Measurements from ENCODE around the gene C2CD2. TPM values are rescaled to one million over a fixed set of nuclear protein-coding genes. Genes with fewer than 3 reads are reported as not detected.
"Not testable (repeated sequence)": the region's sequence is repeated elsewhere in the genome, so short reads cannot be mapped to it uniquely, and the experiment has no call there.

Gene C2CD2
- total RNA-seq, 2 donors from 2014 or later, result 10.4 to 25.4 TPM

GRCh38 chr21:41950941-41951351 lies 2.9 kb downstream of the C2CD2 start:
- Histone ChIP-seq H3K9me3 (no peaks in the 10 kb centered on the region), H3K4me3 (no peak overlapping the region), H3K36me3 (replicated peaks in 1 of 2; ENCODE audit: insufficient read depth in 1 of 2, low read depth in 2 of 2) (no peaks in the 10 kb centered on the region), H3K27ac (no peak overlapping the region), H3K4me1 (peaks cover 37% of the 10 kb centered on the region), H3K27me3 (no peaks in the 10 kb centered on the region)
- intact Hi-C loops (cut with DNase I), result loop anchor here (10.0 kb wide), 2 partner anchors 54 to 56 kb away; no protein-coding TSS in a partner anchor
- DNase-seq (no peak), ATAC-seq (no peak)
- TF ChIP-seq POLR2A (IDR thresholded peaks at IDR 0.05), result no peak
- TF ChIP-seq CTCF (IDR thresholded peaks at IDR 0.05), result no peak
- 87% methylated on average over 4 to 14 of the region's 14 CpGs for WGBS, 2 donors

- intact Hi-C loops (cut with DNase I), result loop anchor here (10.0 kb wide), 2 partner anchors 55 kb away; no protein-coding TSS in a partner anchor
- H3K27me3 ChIP-seq; H3K27ac ChIP-seq; H3K36me3 ChIP-seq (replicated peaks in 1 of 2; ENCODE audit: insufficient read depth in 1 of 2, low read depth in 2 of 2); ATAC-seq; DNase-seq; H3K4me3 ChIP-seq; H3K9me3 ChIP-seq: not testable (repeated sequence)
- H3K4me1 ChIP-seq, result peaks cover 37% of the 10 kb centered on the region
- 89 to 98% methylated on average over 3 of the region's 3 CpGs for WGBS, 2 donors
Observed at GRCh38 chr21:41949631-41950030, 4.2 kb downstream of the C2CD2 start.

- Histone ChIP-seq H3K27me3 (no peaks in the 10 kb centered on the region), H3K36me3 (replicated peaks in 1 of 2; ENCODE audit: insufficient read depth in 1 of 2, low read depth in 2 of 2) (no peaks in the 10 kb centered on the region), H3K4me3 (no peak overlapping the region), H3K9me3 (no peaks in the 10 kb centered on the region), H3K27ac (no peak overlapping the region), H3K4me1 (peaks cover 33% of the 10 kb centered on the region)
- TF ChIP-seq POLR2A (IDR thresholded peaks at IDR 0.05) (no peak), CTCF (IDR thresholded peaks at IDR 0.05) (no peak)
- WGBS, 2 donors, result 93 to 100% methylated on average over 4 to 11 of the region's 11 CpGs
- ATAC-seq (no peak), DNase-seq (no peak)
- intact Hi-C loops (cut with DNase I), result no loop called here
Observed at GRCh38 chr21:41948901-41949300, 4.9 kb downstream of the C2CD2 start.

GRCh38 chr21:41948078-41948895 lies 5.5 kb downstream of the C2CD2 start:
- no peak for DNase-seq
- Histone ChIP-seq H3K27me3 (no peaks in the 10 kb centered on the region), H3K4me1 (peaks cover 32% of the 10 kb centered on the region), H3K4me3 (no peak overlapping the region), H3K27ac (no peak overlapping the region), H3K9me3 (no peaks in the 10 kb centered on the region), H3K36me3 (replicated peaks in 1 of 2; ENCODE audit: insufficient read depth in 1 of 2, low read depth in 2 of 2) (no peaks in the 10 kb centered on the region)
- 72 to 76% methylated on average over 7 to 9 of the region's 9 CpGs for WGBS, 2 donors
- intact Hi-C loops (cut with DNase I), result no loop called here
- no peak for ATAC-seq
- TF ChIP-seq POLR2A (IDR thresholded peaks at IDR 0.05) (no peak), CTCF (IDR thresholded peaks at IDR 0.05) (no peak)

- ATAC-seq (no peak), DNase-seq (no peak)
- Histone ChIP-seq H3K9me3 (no peaks in the 10 kb centered on the region), H3K4me1 (peaks cover 10% of the 10 kb centered on the region), H3K27ac (no peak overlapping the region), H3K27me3 (no peaks in the 10 kb centered on the region), H3K36me3 (replicated peaks in 1 of 2; ENCODE audit: insufficient read depth in 1 of 2, low read depth in 2 of 2) (no peaks in the 10 kb centered on the region), H3K4me3 (no peak overlapping the region)
- WGBS, 2 donors, result 91 to 92% methylated on average over 8 of the region's 8 CpGs
- intact Hi-C loops (cut with DNase I), result no loop called here
- no peak for TF ChIP-seq POLR2A (IDR thresholded peaks at IDR 0.05)
- TF ChIP-seq CTCF (IDR thresholded peaks at IDR 0.05), result no peak
Observed at GRCh38 chr21:41945982-41946381, 7.8 kb downstream of the C2CD2 start.

All from body of pancreas (tissue), 4 donors.